ENCODE measurements around the gene TTLL6.

Gene TTLL6

DNA sequence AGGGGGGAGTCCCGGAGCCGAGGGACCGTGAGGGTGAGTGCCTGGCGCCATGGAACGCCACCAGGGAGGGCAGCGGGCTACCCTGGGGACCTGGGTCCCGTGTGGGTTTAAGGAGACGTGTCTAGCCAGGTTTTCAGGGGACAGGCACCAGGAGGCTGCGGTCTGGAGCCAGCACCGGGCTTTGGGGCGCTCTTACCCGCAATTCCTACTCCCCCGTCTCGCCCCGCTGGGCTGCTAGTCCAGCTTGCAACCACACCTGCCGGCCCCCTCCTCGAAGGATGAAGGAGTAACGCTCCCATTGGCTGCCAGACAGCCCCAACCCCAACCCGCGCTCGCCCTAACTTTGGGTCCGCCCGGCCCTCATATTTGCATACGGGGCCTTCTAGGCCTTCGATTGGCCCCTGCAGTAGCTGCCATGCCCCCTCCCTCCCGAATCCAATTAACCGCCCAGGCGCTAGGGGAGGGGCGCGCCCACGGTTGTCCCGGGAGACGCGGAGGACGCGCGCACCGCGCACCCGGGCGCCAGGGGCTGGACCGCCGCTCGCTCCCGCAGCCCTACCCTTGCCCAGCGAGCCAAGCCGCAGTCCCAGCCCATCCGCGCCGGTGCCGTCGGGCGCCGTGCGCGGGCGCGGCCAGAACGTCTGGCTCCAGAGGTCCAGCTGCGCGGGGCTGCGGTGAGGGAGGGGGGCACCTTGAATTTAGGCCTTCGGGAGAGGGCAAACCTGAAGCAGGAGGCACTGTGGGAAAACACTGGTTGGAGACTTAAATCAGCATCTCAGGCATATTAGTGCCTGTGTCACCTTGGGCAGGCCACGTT is at the start of gene TTLL6:
Gene TTLL6 (minus strand): TSS at position 456 of the 817 bp plus-strand sequence. CDS start 157 bp downstream, at position 299.
- TF ChIP-seq, protein P1, sequence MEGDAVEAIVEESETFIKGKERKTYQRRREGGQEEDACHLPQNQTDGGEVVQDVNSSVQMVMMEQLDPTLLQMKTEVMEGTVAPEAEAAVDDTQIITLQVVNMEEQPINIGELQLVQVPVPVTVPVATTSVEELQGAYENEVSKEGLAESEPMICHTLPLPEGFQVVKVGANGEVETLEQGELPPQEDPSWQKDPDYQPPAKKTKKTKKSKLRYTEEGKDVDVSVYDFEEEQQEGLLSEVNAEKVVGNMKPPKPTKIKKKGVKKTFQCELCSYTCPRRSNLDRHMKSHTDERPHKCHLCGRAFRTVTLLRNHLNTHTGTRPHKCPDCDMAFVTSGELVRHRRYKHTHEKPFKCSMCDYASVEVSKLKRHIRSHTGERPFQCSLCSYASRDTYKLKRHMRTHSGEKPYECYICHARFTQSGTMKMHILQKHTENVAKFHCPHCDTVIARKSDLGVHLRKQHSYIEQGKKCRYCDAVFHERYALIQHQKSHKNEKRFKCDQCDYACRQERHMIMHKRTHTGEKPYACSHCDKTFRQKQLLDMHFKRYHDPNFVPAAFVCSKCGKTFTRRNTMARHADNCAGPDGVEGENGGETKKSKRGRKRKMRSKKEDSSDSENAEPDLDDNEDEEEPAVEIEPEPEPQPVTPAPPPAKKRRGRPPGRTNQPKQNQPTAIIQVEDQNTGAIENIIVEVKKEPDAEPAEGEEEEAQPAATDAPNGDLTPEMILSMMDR (IDR thresholded peaks at IDR 0.05; ENCODE audit: extremely low read depth, missing control alignments): no peak
- DNase-seq (ENCODE audit: low spot score): peak; percentile 83

DNA sequence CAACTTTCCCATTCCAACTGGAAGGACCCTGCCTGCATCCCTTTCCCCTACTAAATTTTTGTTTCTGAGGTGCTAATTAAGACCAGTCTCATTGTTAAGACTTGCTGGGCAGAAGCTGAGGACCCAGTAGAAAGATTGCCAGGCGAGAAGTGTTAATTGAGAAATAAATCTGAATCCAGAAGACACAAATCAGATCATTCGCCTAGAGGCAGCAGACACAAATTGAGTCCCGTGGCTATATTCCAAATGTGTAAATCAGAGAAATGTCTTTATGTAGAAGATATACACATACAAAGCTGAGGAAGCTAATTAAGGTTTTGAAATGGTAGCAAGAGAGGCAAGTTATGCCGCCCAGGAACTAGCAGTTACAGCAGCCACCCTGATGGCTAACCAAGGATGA is 43.4 kb upstream of the TTLL6 start:
- TF ChIP-seq, protein P1 (IDR thresholded peaks at IDR 0.05; ENCODE audit: extremely low read depth, missing control alignments): no peak
- no peak for DNase-seq (ENCODE audit: low spot score)

DNA sequence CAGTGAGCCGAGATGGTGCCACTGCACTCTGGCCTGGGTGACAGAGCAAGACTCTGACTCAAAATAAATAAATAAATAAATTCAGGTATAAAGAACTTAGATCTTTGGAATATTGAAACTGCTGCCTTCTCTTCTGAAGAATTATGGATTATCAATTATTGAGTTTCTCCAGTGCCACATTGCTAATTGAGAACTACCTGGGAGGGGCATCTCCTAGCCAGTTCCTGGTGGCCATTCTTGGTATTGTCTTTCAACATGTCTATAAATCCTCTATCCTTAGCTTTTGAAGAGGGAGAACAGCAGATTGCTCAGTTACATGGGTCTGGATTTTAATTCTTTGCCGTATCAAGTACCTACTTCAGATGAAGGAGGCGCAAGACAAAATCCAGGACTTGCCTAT is 43.0 kb upstream of the TTLL6 start:
- TF ChIP-seq, protein P1 (IDR thresholded peaks at IDR 0.05; ENCODE audit: extremely low read depth, missing control alignments): no peak
- DNase-seq (ENCODE audit: low spot score): no peak

DNA sequence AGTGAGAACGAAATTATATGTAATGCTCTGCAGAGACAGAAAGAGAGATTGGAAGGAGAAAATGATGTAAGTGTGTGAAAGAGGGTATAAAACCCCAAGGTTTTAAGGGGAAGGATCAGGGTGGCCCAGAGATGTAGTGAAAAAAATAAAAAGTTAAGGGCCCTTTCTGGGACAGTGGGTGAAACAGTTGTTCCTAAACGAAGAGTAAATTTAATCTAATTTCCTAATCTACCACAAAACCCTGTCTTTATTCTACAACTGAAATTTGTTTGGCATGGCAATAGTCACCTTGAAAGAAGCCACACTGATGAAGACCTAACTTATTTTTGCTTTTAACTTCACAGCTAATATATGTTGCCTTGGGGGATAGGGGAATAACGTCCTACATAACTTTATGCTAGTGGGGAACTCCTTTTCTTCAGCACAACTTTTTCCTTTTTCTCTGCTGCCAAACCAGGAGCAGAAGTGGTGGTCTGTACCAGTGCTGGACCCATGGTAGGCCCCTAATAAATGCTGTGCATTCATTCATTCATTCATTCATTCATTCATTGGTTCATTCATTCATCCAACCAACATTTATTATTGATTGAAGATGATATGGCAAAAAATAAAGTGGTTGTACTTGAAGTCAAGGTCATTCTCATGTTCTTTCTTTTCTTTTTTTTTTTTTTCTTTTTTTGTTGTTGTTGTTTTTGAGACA is 39.2 kb upstream of the TTLL6 start:
- TF ChIP-seq, protein P1 (IDR thresholded peaks at IDR 0.05; ENCODE audit: extremely low read depth, missing control alignments): no peak
- no peak for DNase-seq (ENCODE audit: low spot score)

DNA sequence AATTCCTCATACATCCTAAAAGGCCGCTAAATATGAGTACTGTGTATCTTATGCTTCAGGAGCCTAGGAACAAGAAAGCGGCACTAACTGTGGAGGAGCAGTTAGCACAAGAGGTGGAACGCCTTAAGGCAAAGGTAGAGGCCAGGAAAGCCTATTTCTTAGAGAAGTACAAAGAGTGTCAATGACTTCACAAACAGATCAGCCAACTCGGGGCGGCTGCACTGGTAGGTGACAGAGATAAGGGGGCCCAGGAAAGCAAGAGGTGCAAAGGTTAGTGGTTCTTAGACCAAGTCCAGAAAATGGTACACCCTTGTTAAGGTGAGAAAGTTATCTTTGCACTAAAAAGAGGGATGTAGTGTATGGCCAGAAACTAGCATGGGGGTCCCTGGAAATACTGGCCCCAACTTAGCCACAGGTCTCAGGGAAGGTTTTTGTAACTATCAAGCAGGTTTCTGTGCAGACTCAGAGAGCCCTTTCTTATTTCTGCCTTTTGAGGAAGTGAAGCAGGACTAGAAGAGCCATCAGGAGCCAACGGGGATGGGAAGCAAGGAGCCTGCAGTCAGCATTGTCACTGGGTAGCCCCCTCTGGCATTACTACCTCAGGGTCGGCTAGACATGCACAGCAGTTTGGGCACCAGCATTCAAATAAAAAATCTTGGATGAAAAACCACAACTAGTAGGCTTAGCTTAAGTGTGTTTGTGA is 37.9 kb upstream of the TTLL6 start:
- no peak for DNase-seq (ENCODE audit: low spot score)
- TF ChIP-seq, protein P1 (IDR thresholded peaks at IDR 0.05; ENCODE audit: extremely low read depth, missing control alignments): no peak

DNA sequence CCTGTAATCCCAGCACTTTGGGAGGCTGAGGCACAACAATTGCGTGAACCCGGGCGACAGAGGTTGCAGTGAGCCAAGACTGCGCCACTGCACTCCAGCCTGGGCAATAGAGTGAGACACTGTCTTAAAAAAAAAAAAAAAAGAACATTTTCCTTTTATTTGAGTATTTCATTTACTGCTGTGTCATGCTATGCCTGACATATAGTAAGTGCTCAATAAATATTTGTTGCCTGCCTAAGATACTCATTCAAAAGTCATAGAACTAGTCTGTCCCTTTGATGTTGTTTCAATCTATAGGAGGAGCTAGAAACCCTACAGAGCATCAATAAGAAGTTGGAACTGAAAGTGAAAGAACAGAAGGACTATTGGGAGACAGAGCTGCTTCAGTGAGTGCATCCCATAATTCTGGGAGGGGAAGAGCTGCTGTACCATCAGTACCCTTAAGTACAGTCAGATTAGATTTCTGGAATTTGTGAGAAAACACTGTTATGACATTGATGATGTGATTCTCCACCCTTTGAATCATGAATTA is 33.8 kb upstream of the TTLL6 start:
- TF ChIP-seq, protein P1 (IDR thresholded peaks at IDR 0.05; ENCODE audit: extremely low read depth, missing control alignments): no peak
- DNase-seq (ENCODE audit: low spot score): no peak

Data from GM20000 (cell line).